A673 (cell line): ENCODE measurements around the gene ITPRIPL2. TPM values are rescaled to one million over a fixed set of nuclear protein-coding genes. Genes with fewer than 3 reads are reported as not detected.

ENCODE experiments used
- BruUV-seq: library from RNA; stranded (reverse); fragments of 400-500 nt; replicated peaks from 2 replicates; lab custom pipeline; 2021; lab: Mats Ljungman, UMichigan
- CTCF ChIA-PET: fragments of 300-600 bp; sonication (Branson Sonifier 250); formaldehyde crosslinking; loops from one replicate; lab custom pipeline; 2022; ENCODE audit warnings: antibody characterized with exemption; lab: Charles Lee
- POLR2A ChIA-PET: fragments of 300-600 bp; sonication (Branson Sonifier 250); formaldehyde crosslinking; loops from one replicate; lab custom pipeline; 2022; ENCODE audit warnings: antibody characterized with exemption; ENCODE audit not compliant: low non-redundant PET; lab: Charles Lee
- DNase-seq: peaks from one replicate; pipeline ENCODE4 v3.0.0-alpha.2; 2015; ENCODE audit warnings: low spot score
- H3K27ac ChIP-seq: fragments of 200-600 bp; sonication (generic); 2 replicates; pipeline ENCODE4 v1.5.1; 2016; ENCODE audit warnings: mixed run types, low read depth, mild to moderate bottlenecking, mixed read lengths, antibody characterized with exemption, low read length; ENCODE audit not compliant: poor library complexity, severe bottlenecking
- H3K27me3 ChIP-seq: fragments of 200-600 bp; sonication (generic); replicated peaks from 2 replicates; pipeline ENCODE4 v1.6.1; 2017; ENCODE audit warnings: mixed run types, low read depth, mild to moderate bottlenecking, mixed read lengths, antibody characterized with exemption, low read length; ENCODE audit not compliant: insufficient read depth, poor library complexity
- H3K36me3 ChIP-seq: fragments of 200-600 bp; sonication (generic); 2 replicates; pipeline ENCODE4 v1.6.1; 2016; ENCODE audit warnings: mixed run types, mild to moderate bottlenecking, mixed read lengths, antibody characterized with exemption, low read length; ENCODE audit not compliant: insufficient read depth, poor library complexity, severe bottlenecking
- H3K4me1 ChIP-seq: fragments of 200-600 bp; sonication (generic); 2 replicates; pipeline ENCODE4 v1.6.1; 2017; ENCODE audit warnings: mixed run types, mild to moderate bottlenecking, mixed read lengths, antibody characterized with exemption, low read length; ENCODE audit not compliant: insufficient read depth, poor library complexity, severe bottlenecking
- H3K4me3 ChIP-seq: fragments of 200-600 bp; sonication (generic); 2 replicates; pipeline ENCODE4 v1.5.1; 2016; ENCODE audit warnings: low read depth, mixed run types, mild to moderate bottlenecking, mixed read lengths, low read length; ENCODE audit not compliant: poor library complexity, severe bottlenecking
- H3K9me3 ChIP-seq: fragments of 200-600 bp; sonication (generic); 2 replicates; pipeline ENCODE4 v1.6.1; 2016; ENCODE audit warnings: mixed run types, low read depth, mild to moderate bottlenecking, mixed read lengths, antibody characterized with exemption, low read length; ENCODE audit not compliant: poor library complexity, severe bottlenecking
- EZH2 ChIP-seq: fragments of 200-600 bp; sonication (generic); IDR thresholded peaks from 2 replicates; pipeline ENCODE4 v1.6.1; 2017; ENCODE audit warnings: borderline replicate concordance, low read depth, mild to moderate bottlenecking, mixed read lengths, antibody characterized with exemption, low read length; ENCODE audit not compliant: poor library complexity, severe bottlenecking
- intact Hi-C: fragments of 100-400 bp; cut with micrococcal nuclease; formaldehyde crosslinking; loops from one replicate; pipeline ENCODE4 v1.10.0; 2022; ENCODE audit not compliant: unreplicated experiment
- total RNA-seq: library from RNA; stranded (reverse); gene quantifications from 2 replicates; pipeline ENCODE4 v1.2.3, GENCODE V29; 2021
- TF ChIP-seq, protein P1 (sequence below): fragments of 300-800, 200-600 bp; sonication (generic); conservative IDR thresholded peaks from 2 replicates; pipeline ENCODE4 v1.5.1; 2017; ENCODE audit warnings: low read depth, mild to moderate bottlenecking, antibody characterized with exemption, low read length, moderate library complexity, mixed read lengths

Gene ITPRIPL2
- total RNA-seq, 1 experiment from 2014 or later = 20.2 TPM

- Histone ChIP-seq H3K4me1 (peaks cover 85% of the 10 kb centered on the region), H3K27me3 (no peaks in the 10 kb centered on the region), H3K27ac (no peak overlapping the region), H3K4me3 (no peak overlapping the region), H3K9me3 (no peaks in the 10 kb centered on the region), H3K36me3 (no peaks in the 10 kb centered on the region)
- TF ChIP-seq, protein P1, sequence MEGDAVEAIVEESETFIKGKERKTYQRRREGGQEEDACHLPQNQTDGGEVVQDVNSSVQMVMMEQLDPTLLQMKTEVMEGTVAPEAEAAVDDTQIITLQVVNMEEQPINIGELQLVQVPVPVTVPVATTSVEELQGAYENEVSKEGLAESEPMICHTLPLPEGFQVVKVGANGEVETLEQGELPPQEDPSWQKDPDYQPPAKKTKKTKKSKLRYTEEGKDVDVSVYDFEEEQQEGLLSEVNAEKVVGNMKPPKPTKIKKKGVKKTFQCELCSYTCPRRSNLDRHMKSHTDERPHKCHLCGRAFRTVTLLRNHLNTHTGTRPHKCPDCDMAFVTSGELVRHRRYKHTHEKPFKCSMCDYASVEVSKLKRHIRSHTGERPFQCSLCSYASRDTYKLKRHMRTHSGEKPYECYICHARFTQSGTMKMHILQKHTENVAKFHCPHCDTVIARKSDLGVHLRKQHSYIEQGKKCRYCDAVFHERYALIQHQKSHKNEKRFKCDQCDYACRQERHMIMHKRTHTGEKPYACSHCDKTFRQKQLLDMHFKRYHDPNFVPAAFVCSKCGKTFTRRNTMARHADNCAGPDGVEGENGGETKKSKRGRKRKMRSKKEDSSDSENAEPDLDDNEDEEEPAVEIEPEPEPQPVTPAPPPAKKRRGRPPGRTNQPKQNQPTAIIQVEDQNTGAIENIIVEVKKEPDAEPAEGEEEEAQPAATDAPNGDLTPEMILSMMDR = no peak
- TF ChIP-seq EZH2 = no peak
- ChIA-PET CTCF (no interaction called here), POLR2A (interaction anchor here (0.6 kb wide), 1 partner anchor 392 kb away, joined by 3 read pairs; no protein-coding TSS in a partner anchor)
- DNase-seq = no peak
- intact Hi-C loops = no loop called here
- BruUV-seq = no TSS peak
These were observed 25.8 kb downstream of the ITPRIPL2 start for GRCh38 chr16:19139436-19140091.

- peaks cover 79% of the 10 kb centered on the region for H3K4me1 ChIP-seq
- CTCF ChIA-PET = no interaction called here
- intact Hi-C loops = no loop called here
- peak overlapping the region; percentile 31 for H3K27ac ChIP-seq
- POLR2A ChIA-PET = no interaction called here
- H3K27me3 ChIP-seq = no peaks in the 10 kb centered on the region
- no peak overlapping the region for H3K4me3 ChIP-seq
- H3K9me3 ChIP-seq = no peaks in the 10 kb centered on the region
- BruUV-seq = no TSS peak
- TF ChIP-seq EZH2 = no peak
- TF ChIP-seq, protein P1 = no peak
- DNase-seq = peak; percentile 80
- H3K36me3 ChIP-seq = no peaks in the 10 kb centered on the region
These were observed 26.6 kb downstream of the ITPRIPL2 start for GRCh38 chr16:19140396-19140795.

DNA sequence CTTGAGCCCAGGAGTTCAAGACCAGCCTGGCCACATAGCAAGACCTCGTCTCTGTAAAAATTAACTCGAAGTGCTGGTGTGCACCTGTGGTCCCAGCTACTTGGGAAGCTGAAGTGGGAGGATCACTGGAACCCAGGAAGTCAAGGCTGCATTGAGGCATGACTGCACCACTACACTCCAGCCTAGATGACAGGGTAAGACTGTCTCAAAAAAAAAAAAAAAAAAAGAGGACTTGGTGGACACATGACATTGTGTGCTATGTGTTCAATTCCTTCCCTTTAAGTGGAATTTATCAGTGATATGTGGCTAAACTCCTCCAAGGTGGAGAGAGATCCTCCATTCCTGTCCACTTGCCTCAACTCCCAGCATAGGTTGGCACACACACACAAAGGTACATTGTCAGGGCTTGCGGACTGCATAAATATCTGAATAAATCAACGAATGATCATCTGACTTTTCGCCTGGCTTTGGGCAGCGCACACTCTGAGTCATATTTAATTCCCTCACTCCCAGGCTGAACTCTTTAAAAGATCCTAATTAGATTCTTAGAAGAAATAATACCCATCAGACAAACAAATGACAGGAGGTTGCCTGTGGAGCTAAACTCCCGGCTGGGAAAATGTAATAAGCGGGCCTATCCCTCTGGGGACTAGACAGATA, 29.3 kb downstream of the ITPRIPL2 start:
- Histone ChIP-seq H3K27me3 (no peaks in the 10 kb centered on the region), H3K36me3 (no peaks in the 10 kb centered on the region), H3K4me3 (no peak overlapping the region), H3K4me1 (peaks cover 52% of the 10 kb centered on the region), H3K27ac (no peak overlapping the region), H3K9me3 (no peaks in the 10 kb centered on the region)
- intact Hi-C loops = loop anchor here (1.0 kb wide), 1 partner anchor 57 kb away; no protein-coding TSS in a partner anchor
- ChIA-PET POLR2A (no interaction called here), CTCF (no interaction called here)
- peak; percentile 74 for DNase-seq
- no TSS peak for BruUV-seq
- no peak for TF ChIP-seq EZH2
- TF ChIP-seq, protein P1 = no peak
